IMR-90 (cell line): ENCODE results near the gene ICAM5. TPM values are rescaled to one million over a fixed set of nuclear protein-coding genes. Genes with fewer than 3 reads are reported as not detected.

Source experiments
- MAFK ChIP-seq: IDR thresholded peaks from 2 replicates; pipeline ENCODE4 v1.6.1; 2012; ENCODE audit warnings: low read depth, low read length, improper control_type of control experiment
- NFE2L2 ChIP-seq: fragments of 150-350 bp; IDR thresholded peaks from 2 replicates; pipeline ENCODE4 v1.6.1; 2016; ENCODE audit warnings: low read depth, mild to moderate bottlenecking, low read length
- RAD21 ChIP-seq: IDR thresholded peaks from 2 replicates; pipeline ENCODE4 v1.6.1; 2012; ENCODE audit warnings: low read length, improper control_type of control experiment
- polyA plus RNA-seq, 3 experiments: library from polyadenylated mRNA; depleted of rRNA; stranded (reverse); fragments of >200 nt; gene quantifications; 2 replicates each; pipeline ENCODE4 v1.2.3, GENCODE V29; 2012; ENCODE audit warnings: low replicate concordance in 1 of 3
- total RNA-seq: library from RNA; depleted of rRNA; stranded (reverse); fragments of >200 nt; gene quantifications from 2 replicates; pipeline ENCODE4 v1.2.3, GENCODE V29; 2012

ICAM5 gene
- total and polyA plus RNA-seq, 2 of the 4 experiments (the other 2 are of a cell fraction): 3.0 to 23.9 TPM

DNA sequence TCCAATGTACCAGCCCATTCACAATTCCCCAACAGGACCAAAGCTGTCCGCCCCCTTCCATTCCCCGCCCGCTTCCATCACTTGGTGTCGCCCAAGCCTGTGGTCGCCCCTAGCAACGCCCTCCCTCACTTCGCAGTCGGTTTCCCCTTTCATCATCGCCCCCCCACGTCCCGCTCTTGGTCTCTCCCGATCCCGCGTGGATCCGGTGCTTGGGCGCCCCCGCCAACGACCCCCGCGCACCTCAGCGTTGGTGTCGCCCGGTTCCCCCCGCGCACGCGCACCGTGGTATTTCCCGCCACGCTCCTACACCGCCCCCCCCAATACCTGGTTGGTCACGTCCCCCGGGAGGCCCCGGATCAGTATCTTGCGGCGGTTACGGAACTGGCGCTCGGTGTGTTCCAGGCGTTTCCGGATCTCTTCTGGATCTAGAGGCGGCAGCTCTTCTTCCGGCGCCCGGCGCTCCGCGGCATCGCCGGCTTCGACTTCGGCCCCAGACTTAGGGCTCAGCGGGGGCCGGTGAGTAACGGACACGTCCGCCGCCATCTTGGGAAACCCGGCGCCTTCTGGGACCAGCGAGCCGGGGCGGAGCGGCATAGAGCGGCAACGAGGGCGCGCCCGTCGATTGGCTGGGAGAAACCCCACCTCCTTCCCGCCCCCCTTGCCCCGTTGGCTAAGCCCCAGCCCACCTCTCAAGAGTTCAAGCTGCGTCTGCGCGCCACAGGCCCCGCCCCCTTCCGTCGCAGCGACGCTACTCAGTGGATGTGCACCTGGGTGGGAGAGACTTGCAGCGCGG is 43.4 kb downstream of the ICAM5 start, which contains the start of gene RAVER1 (continued):
- TF ChIP-seq MAFK: no peak
- TF ChIP-seq NFE2L2: no peak
- no peak for TF ChIP-seq RAD21
